DOHH2 (cell line): Measurements from ENCODE around the gene PHC2.

Source experiments
- EZH2phosphoT487 ChIP-seq: fragments of 200-600 bp; sonication (generic); IDR thresholded peaks from 2 replicates; pipeline ENCODE4 v1.6.1; 2017; ENCODE audit warnings: borderline replicate concordance, mild to moderate bottlenecking, antibody characterized with exemption, low read length, moderate library complexity, mixed read lengths
- TF ChIP-seq, protein P1 (sequence below): fragments of 200-600 bp; sonication (generic); IDR thresholded peaks from one replicate; pipeline ENCODE4 v1.5.1; 2014; ENCODE audit warnings: antibody characterized with exemption, mild to moderate bottlenecking, low read depth, low read length; ENCODE audit not compliant: poor library complexity, severe bottlenecking

DNA sequence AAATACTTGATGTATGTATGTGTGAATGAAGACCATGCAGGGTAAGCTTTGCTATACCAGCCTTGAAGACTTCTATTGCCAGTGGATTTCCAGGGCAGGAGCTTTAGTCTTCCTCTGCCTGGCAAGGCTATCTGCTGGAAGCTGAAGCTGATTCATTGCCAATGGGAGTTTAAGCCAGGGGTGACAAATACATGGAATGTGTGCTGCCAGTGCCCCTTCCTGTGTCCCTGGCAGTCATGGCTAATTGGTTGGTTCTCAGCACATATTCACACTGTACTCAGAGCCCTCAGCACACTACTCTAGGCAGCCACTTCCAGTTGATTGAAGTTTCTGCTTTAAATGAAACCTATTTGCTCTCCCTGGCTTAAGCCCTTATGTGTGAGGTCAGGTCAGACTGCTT is 43.0 kb upstream of the PHC2 start:
- no peak for TF ChIP-seq EZH2phosphoT487
- TF ChIP-seq, protein P1, sequence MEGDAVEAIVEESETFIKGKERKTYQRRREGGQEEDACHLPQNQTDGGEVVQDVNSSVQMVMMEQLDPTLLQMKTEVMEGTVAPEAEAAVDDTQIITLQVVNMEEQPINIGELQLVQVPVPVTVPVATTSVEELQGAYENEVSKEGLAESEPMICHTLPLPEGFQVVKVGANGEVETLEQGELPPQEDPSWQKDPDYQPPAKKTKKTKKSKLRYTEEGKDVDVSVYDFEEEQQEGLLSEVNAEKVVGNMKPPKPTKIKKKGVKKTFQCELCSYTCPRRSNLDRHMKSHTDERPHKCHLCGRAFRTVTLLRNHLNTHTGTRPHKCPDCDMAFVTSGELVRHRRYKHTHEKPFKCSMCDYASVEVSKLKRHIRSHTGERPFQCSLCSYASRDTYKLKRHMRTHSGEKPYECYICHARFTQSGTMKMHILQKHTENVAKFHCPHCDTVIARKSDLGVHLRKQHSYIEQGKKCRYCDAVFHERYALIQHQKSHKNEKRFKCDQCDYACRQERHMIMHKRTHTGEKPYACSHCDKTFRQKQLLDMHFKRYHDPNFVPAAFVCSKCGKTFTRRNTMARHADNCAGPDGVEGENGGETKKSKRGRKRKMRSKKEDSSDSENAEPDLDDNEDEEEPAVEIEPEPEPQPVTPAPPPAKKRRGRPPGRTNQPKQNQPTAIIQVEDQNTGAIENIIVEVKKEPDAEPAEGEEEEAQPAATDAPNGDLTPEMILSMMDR: no peak
